GM19467 (cell line): ENCODE results near the gene TM4SF20.

ENCODE experiments used
- ATAC-seq: cut with Tn5 transposase; IDR thresholded peaks from one replicate; pipeline ENCODE4 v1.9.1; 2021; ENCODE audit warnings: mild to moderate bottlenecking, moderate library complexity; ENCODE audit not compliant: unreplicated experiment

The TM4SF20 gene

GRCh38 chr2:227379095-227379494 is at the start of gene TM4SF20:
TSS of gene TM4SF20 (minus strand) at chr2:227379306. CDS start at chr2:227379268, 38 bp downstream.
- no peak for ATAC-seq

GRCh38 chr2:227428731-227429285 is 49.7 kb upstream of the TM4SF20 start:
- ATAC-seq: no peak

- ATAC-seq: no peak
These were observed 44.8 kb upstream of the TM4SF20 start for GRCh38 chr2:227423656-227424499.

- no peak for ATAC-seq
These were observed 41.3 kb upstream of the TM4SF20 start for GRCh38 chr2:227420087-227421052.

GRCh38 chr2:227416701-227417100 is 37.6 kb upstream of the TM4SF20 start:
- no peak for ATAC-seq

GRCh38 chr2:227415538-227416424 is 36.7 kb upstream of the TM4SF20 start:
- ATAC-seq: no peak

GRCh38 chr2:227414846-227415245 is 35.7 kb upstream of the TM4SF20 start:
- no peak for ATAC-seq

GRCh38 chr2:227413371-227413770 is 34.3 kb upstream of the TM4SF20 start:
- ATAC-seq: no peak

GRCh38 chr2:227412877-227413276 is 33.8 kb upstream of the TM4SF20 start:
- no peak for ATAC-seq

- no peak for ATAC-seq
These were observed 32.9 kb upstream of the TM4SF20 start for GRCh38 chr2:227411990-227412350.

GRCh38 chr2:227411320-227411989 is 32.3 kb upstream of the TM4SF20 start:
- peak; percentile 61 for ATAC-seq

- ATAC-seq: no peak
These were observed 31.1 kb upstream of the TM4SF20 start for GRCh38 chr2:227410191-227410590.

GRCh38 chr2:227407591-227408151 is 28.6 kb upstream of the TM4SF20 start:
- no peak for ATAC-seq

GRCh38 chr2:227406177-227407031 is 27.3 kb upstream of the TM4SF20 start:
- ATAC-seq: no peak

GRCh38 chr2:227404585-227405271 is 25.6 kb upstream of the TM4SF20 start:
- no peak for ATAC-seq

GRCh38 chr2:227402959-227403358 is 23.9 kb upstream of the TM4SF20 start:
- ATAC-seq: no peak

GRCh38 chr2:227402321-227402720 is 23.2 kb upstream of the TM4SF20 start:
- no peak for ATAC-seq

GRCh38 chr2:227401550-227401949 is 22.4 kb upstream of the TM4SF20 start:
- ATAC-seq: no peak
